WTC11 (cell line): Measurements from ENCODE around the gene NENF. TPM values are rescaled to one million over a fixed set of nuclear protein-coding genes. Genes with fewer than 3 reads are reported as not detected.

Source experiments
- ATAC-seq: fragments of 200-7000 bp; cut with Tn5 transposase; 2 replicates; pipeline ENCODE4 v1.10.0; 2021; ENCODE audit warnings: mild to moderate bottlenecking, moderate library complexity
- CTCF ChIA-PET: fragments of 300-600 bp; sonication (Branson Sonifier 250); formaldehyde crosslinking; loops from one replicate; lab custom pipeline; 2021; ENCODE audit warnings: antibody characterized with exemption; lab: Charles Lee
- POLR2A ChIA-PET: fragments of 350-600 bp; sonication (Branson Sonifier 250); formaldehyde crosslinking; loops from one replicate; lab custom pipeline; 2021; ENCODE audit warnings: antibody characterized with exemption; lab: Charles Lee
- DNase-seq: peaks from one replicate; pipeline ENCODE4 v3.0.0; 2021; ENCODE audit warnings: low spot score
- H3K27ac Mint-ChIP-seq: 2 replicates; pipeline ENCODE4 v1.8.0; 2021; ENCODE audit warnings: mixed read lengths
- H3K27me3 Mint-ChIP-seq: 2 replicates; pipeline ENCODE4 v1.8.0; 2021; ENCODE audit warnings: low read depth, mild to moderate bottlenecking, moderate library complexity, mixed read lengths
- H3K36me3 Mint-ChIP-seq: 2 replicates; pipeline ENCODE4 v1.8.0; 2021; ENCODE audit warnings: mixed read lengths
- H3K4me1 Mint-ChIP-seq: 2 replicates; pipeline ENCODE4 v1.8.0; 2022; ENCODE audit warnings: mixed read lengths
- H3K4me3 Mint-ChIP-seq: 2 replicates; pipeline ENCODE4 v1.8.0; 2021; ENCODE audit warnings: mild to moderate bottlenecking, moderate library complexity, mixed read lengths
- H3K9me3 Mint-ChIP-seq: 2 replicates; pipeline ENCODE4 v1.8.0; 2021; ENCODE audit warnings: mixed read lengths
- ATF1 ChIP-seq: sonication (generic); formaldehyde crosslinking; IDR thresholded peaks from 2 replicates; pipeline ENCODE4 v1.8.1; 2023; ENCODE audit warnings: mild to moderate bottlenecking, moderate library complexity, missing genetic modification reagents
- CREB1 ChIP-seq: sonication (generic); formaldehyde crosslinking; IDR thresholded peaks from 2 replicates; pipeline ENCODE4 v1.8.0; 2023; ENCODE audit warnings: mild to moderate bottlenecking, missing genetic modification reagents
- ESRRA ChIP-seq: sonication (generic); formaldehyde crosslinking; IDR thresholded peaks from 2 replicates; pipeline ENCODE4 v1.8.1; 2022; ENCODE audit warnings: mild to moderate bottlenecking, missing genetic modification reagents, borderline replicate concordance
- FOXJ3 ChIP-seq: sonication (generic); formaldehyde crosslinking; IDR thresholded peaks from 2 replicates; pipeline ENCODE4 v1.9.0; 2021; ENCODE audit warnings: missing genetic modification reagents, mild to moderate bottlenecking, borderline replicate concordance
- IRF2 ChIP-seq: sonication (generic); formaldehyde crosslinking; IDR thresholded peaks from 2 replicates; pipeline ENCODE4 v1.8.0; 2022; ENCODE audit warnings: low read depth, missing genetic modification reagents, borderline replicate concordance
- MYBL2 ChIP-seq: sonication (generic); formaldehyde crosslinking; IDR thresholded peaks from 2 replicates; pipeline ENCODE4 v1.8.1; 2023; ENCODE audit warnings: mild to moderate bottlenecking, moderate library complexity, missing genetic modification reagents
- NR3C1 ChIP-seq: sonication (generic); formaldehyde crosslinking; conservative IDR thresholded peaks from 2 replicates; pipeline ENCODE4 v1.8.1; 2023; ENCODE audit warnings: low read depth, mild to moderate bottlenecking, missing genetic modification reagents
- total RNA-seq: library from RNA; stranded (reverse); gene quantifications from 3 replicates; pipeline ENCODE4 v1.2.3, GENCODE V29; 2021
- TF ChIP-seq, protein P1 (sequence below): fragments of 200-600 bp; IDR thresholded peaks from 2 replicates; pipeline ENCODE4 v1.8.0; 2022; ENCODE audit warnings: antibody characterized with exemption
- TF ChIP-seq, protein P2 (sequence below): sonication (generic); formaldehyde crosslinking; IDR thresholded peaks from 2 replicates; pipeline ENCODE4 v1.8.0; 2023; ENCODE audit warnings: missing genetic modification reagents, mild to moderate bottlenecking, borderline replicate concordance
- TF ChIP-seq, protein P3 (sequence below): sonication (generic); formaldehyde crosslinking; IDR thresholded peaks from 2 replicates; pipeline ENCODE4 v1.8.1; 2022; ENCODE audit warnings: mild to moderate bottlenecking, moderate library complexity, missing genetic modification reagents
- TF ChIP-seq, protein P4 (sequence below): fragments of 250-450 bp; sonication (Bioruptor Pico); IDR thresholded peaks from 2 replicates; pipeline ENCODE4 v1.9.0; 2021; ENCODE audit warnings: mild to moderate bottlenecking, borderline replicate concordance
- TF ChIP-seq, protein P5 (sequence below): sonication (generic); formaldehyde crosslinking; IDR thresholded peaks from 2 replicates; pipeline ENCODE4 v1.8.1; 2023; ENCODE audit warnings: mild to moderate bottlenecking, moderate library complexity, missing genetic modification reagents
- TF ChIP-seq, protein P6 (sequence below): sonication (generic); formaldehyde crosslinking; IDR thresholded peaks from 2 replicates; pipeline ENCODE4 v1.8.0; 2023; ENCODE audit warnings: mild to moderate bottlenecking, missing genetic modification reagents
- TF ChIP-seq, protein P7 (sequence below): sonication (generic); formaldehyde crosslinking; IDR thresholded peaks from 2 replicates; pipeline ENCODE4 v1.8.1; 2023; ENCODE audit warnings: mild to moderate bottlenecking, missing genetic modification reagents, moderate library complexity

Gene NENF
- total RNA-seq, 1 experiment from 2014 or later = 27.3 TPM

DNA sequence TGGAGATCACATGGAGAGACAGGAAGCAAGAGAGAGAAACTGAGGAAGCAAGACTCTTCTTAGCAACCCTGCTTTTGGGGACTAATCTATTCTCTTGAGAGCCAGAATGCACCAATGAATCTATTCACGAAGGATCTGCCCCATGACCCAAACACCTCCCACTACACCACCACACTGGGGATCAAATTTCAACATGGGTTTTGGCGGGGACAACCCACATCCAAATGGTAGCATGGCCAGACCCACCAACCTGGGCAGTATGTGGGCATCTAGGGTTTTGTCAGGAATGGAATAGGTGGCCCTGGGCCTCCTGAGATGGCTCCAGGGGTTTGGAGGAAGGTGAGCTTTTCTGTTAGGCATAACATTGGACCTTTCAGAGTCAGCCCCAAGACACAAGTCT is 33.7 kb downstream of the NENF start (continued):
- TF ChIP-seq, protein P1, sequence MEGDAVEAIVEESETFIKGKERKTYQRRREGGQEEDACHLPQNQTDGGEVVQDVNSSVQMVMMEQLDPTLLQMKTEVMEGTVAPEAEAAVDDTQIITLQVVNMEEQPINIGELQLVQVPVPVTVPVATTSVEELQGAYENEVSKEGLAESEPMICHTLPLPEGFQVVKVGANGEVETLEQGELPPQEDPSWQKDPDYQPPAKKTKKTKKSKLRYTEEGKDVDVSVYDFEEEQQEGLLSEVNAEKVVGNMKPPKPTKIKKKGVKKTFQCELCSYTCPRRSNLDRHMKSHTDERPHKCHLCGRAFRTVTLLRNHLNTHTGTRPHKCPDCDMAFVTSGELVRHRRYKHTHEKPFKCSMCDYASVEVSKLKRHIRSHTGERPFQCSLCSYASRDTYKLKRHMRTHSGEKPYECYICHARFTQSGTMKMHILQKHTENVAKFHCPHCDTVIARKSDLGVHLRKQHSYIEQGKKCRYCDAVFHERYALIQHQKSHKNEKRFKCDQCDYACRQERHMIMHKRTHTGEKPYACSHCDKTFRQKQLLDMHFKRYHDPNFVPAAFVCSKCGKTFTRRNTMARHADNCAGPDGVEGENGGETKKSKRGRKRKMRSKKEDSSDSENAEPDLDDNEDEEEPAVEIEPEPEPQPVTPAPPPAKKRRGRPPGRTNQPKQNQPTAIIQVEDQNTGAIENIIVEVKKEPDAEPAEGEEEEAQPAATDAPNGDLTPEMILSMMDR = no peak
- TF ChIP-seq CREB1 (CRISPR knock-in tag) = no peak

DNA sequence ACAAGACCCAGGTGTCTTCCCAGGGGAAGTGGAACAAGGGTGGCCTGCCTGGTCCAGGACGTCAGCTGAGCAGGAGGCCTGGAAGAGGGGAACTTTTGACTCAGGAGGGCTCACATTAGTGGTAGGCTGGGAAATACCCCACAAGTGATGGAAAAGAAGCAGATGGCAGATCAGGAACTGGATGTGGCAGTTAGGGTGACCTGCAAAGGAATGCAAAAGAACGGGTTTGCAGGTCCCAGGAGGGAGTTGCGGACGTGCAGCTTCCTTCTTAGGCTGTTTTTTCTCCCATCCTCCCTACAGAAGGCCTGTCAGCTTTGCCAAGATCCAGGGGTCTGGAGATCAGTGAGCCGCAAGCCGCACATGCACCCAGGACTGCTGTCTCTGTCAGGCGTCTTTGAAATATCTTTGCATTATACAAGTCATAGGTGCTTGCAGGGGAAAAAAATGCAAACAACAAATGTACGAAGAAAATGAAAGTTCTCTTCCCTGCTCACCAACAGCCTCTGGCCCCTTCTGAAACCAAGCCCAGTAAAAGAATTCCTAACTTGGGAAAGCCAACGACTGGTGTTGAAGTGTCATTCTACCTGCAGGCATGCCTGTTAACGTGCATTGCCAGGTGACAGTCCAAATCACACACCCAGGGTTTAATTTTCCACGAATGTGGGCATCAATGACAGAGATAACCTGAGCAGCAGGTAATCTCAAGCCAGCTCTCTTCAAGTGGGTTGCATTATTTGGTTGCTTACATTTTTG is 34.4 kb downstream of the NENF start:
- no peaks in the 10 kb centered on the region for H3K9me3 Mint-ChIP-seq
- peaks cover 36% of the 10 kb centered on the region for H3K4me1 Mint-ChIP-seq
- ChIA-PET POLR2A (interaction anchor here (1.0 to 1.7 kb wide), 2 partner anchors 91 to 141 kb away, joined by 3 to 6 read pairs; partner anchors contain the start of gene ATF3), CTCF (interaction anchor here (0.6 to 6.1 kb wide), 4 partner anchors 10 to 283 kb away, joined by 3 to 51 read pairs (median 4); no protein-coding TSS in a partner anchor)
- H3K36me3 Mint-ChIP-seq = no peaks in the 10 kb centered on the region
- DNase-seq (no peak), ATAC-seq (no peak)
- no peak overlapping the region for H3K27ac Mint-ChIP-seq
- no peaks in the 10 kb centered on the region; the same call in none of the 2 replicates for H3K27me3 Mint-ChIP-seq
- TF ChIP-seq, protein P2, sequence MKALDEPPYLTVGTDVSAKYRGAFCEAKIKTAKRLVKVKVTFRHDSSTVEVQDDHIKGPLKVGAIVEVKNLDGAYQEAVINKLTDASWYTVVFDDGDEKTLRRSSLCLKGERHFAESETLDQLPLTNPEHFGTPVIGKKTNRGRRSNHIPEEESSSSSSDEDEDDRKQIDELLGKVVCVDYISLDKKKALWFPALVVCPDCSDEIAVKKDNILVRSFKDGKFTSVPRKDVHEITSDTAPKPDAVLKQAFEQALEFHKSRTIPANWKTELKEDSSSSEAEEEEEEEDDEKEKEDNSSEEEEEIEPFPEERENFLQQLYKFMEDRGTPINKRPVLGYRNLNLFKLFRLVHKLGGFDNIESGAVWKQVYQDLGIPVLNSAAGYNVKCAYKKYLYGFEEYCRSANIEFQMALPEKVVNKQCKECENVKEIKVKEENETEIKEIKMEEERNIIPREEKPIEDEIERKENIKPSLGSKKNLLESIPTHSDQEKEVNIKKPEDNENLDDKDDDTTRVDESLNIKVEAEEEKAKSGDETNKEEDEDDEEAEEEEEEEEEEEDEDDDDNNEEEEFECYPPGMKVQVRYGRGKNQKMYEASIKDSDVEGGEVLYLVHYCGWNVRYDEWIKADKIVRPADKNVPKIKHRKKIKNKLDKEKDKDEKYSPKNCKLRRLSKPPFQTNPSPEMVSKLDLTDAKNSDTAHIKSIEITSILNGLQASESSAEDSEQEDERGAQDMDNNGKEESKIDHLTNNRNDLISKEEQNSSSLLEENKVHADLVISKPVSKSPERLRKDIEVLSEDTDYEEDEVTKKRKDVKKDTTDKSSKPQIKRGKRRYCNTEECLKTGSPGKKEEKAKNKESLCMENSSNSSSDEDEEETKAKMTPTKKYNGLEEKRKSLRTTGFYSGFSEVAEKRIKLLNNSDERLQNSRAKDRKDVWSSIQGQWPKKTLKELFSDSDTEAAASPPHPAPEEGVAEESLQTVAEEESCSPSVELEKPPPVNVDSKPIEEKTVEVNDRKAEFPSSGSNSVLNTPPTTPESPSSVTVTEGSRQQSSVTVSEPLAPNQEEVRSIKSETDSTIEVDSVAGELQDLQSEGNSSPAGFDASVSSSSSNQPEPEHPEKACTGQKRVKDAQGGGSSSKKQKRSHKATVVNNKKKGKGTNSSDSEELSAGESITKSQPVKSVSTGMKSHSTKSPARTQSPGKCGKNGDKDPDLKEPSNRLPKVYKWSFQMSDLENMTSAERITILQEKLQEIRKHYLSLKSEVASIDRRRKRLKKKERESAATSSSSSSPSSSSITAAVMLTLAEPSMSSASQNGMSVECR (CRISPR knock-in tag) = no peak
- TF ChIP-seq NR3C1 (CRISPR knock-in tag) (no peak), ESRRA (no peak), ATF1 (CRISPR knock-in tag) (no peak), MYBL2 (CRISPR knock-in tag) (no peak), FOXJ3 (CRISPR knock-in tag) (no peak), IRF2 (no peak)
- TF ChIP-seq, protein P3, sequence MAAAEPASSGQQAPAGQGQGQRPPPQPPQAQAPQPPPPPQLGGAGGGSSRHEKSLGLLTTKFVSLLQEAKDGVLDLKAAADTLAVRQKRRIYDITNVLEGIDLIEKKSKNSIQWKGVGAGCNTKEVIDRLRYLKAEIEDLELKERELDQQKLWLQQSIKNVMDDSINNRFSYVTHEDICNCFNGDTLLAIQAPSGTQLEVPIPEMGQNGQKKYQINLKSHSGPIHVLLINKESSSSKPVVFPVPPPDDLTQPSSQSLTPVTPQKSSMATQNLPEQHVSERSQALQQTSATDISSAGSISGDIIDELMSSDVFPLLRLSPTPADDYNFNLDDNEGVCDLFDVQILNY = no peak
- TF ChIP-seq, protein P4, sequence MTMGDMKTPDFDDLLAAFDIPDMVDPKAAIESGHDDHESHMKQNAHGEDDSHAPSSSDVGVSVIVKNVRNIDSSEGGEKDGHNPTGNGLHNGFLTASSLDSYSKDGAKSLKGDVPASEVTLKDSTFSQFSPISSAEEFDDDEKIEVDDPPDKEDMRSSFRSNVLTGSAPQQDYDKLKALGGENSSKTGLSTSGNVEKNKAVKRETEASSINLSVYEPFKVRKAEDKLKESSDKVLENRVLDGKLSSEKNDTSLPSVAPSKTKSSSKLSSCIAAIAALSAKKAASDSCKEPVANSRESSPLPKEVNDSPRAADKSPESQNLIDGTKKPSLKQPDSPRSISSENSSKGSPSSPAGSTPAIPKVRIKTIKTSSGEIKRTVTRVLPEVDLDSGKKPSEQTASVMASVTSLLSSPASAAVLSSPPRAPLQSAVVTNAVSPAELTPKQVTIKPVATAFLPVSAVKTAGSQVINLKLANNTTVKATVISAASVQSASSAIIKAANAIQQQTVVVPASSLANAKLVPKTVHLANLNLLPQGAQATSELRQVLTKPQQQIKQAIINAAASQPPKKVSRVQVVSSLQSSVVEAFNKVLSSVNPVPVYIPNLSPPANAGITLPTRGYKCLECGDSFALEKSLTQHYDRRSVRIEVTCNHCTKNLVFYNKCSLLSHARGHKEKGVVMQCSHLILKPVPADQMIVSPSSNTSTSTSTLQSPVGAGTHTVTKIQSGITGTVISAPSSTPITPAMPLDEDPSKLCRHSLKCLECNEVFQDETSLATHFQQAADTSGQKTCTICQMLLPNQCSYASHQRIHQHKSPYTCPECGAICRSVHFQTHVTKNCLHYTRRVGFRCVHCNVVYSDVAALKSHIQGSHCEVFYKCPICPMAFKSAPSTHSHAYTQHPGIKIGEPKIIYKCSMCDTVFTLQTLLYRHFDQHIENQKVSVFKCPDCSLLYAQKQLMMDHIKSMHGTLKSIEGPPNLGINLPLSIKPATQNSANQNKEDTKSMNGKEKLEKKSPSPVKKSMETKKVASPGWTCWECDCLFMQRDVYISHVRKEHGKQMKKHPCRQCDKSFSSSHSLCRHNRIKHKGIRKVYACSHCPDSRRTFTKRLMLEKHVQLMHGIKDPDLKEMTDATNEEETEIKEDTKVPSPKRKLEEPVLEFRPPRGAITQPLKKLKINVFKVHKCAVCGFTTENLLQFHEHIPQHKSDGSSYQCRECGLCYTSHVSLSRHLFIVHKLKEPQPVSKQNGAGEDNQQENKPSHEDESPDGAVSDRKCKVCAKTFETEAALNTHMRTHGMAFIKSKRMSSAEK (CRISPR knock-in tag) = no peak
- TF ChIP-seq, protein P5, sequence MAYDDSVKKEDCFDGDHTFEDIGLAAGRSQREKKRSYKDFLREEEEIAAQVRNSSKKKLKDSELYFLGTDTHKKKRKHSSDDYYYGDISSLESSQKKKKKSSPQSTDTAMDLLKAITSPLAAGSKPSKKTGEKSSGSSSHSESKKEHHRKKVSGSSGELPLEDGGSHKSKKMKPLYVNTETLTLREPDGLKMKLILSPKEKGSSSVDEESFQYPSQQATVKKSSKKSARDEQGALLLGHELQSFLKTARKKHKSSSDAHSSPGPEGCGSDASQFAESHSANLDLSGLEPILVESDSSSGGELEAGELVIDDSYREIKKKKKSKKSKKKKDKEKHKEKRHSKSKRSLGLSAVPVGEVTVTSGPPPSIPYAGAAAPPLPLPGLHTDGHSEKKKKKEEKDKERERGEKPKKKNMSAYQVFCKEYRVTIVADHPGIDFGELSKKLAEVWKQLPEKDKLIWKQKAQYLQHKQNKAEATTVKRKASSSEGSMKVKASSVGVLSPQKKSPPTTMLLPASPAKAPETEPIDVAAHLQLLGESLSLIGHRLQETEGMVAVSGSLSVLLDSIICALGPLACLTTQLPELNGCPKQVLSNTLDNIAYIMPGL (CRISPR knock-in tag) = no peak
- TF ChIP-seq, protein P6, sequence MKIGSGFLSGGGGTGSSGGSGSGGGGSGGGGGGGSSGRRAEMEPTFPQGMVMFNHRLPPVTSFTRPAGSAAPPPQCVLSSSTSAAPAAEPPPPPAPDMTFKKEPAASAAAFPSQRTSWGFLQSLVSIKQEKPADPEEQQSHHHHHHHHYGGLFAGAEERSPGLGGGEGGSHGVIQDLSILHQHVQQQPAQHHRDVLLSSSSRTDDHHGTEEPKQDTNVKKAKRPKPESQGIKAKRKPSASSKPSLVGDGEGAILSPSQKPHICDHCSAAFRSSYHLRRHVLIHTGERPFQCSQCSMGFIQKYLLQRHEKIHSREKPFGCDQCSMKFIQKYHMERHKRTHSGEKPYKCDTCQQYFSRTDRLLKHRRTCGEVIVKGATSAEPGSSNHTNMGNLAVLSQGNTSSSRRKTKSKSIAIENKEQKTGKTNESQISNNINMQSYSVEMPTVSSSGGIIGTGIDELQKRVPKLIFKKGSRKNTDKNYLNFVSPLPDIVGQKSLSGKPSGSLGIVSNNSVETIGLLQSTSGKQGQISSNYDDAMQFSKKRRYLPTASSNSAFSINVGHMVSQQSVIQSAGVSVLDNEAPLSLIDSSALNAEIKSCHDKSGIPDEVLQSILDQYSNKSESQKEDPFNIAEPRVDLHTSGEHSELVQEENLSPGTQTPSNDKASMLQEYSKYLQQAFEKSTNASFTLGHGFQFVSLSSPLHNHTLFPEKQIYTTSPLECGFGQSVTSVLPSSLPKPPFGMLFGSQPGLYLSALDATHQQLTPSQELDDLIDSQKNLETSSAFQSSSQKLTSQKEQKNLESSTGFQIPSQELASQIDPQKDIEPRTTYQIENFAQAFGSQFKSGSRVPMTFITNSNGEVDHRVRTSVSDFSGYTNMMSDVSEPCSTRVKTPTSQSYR (CRISPR knock-in tag) = no peak
- TF ChIP-seq, protein P7, sequence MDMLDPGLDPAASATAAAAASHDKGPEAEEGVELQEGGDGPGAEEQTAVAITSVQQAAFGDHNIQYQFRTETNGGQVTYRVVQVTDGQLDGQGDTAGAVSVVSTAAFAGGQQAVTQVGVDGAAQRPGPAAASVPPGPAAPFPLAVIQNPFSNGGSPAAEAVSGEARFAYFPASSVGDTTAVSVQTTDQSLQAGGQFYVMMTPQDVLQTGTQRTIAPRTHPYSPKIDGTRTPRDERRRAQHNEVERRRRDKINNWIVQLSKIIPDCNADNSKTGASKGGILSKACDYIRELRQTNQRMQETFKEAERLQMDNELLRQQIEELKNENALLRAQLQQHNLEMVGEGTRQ (CRISPR knock-in tag) = no peak
- H3K4me3 Mint-ChIP-seq = no peak overlapping the region
